ENCODE results near the gene UST.

GRCh38 chr6:148893073-148893472 lies 146.2 kb downstream of the UST start:
- no peak for TF ChIP-seq CTCF (IDR thresholded peaks at IDR 0.05; ENCODE audit: insufficient read depth, low read length, poor library complexity, severe bottlenecking)
- TF ChIP-seq EZH2phosphoT487 (conservative IDR thresholded peaks at IDR 0.05; ENCODE audit: low read length), result no peak

Data from SU-DHL-6 (cell line).